SK-N-SH (cell line): ENCODE data around the gene NF2.

ENCODE experiments used
- CHD2 ChIP-seq: fragments of 150-350 bp; IDR thresholded peaks from 2 replicates; pipeline ENCODE4 v1.6.1; 2018; ENCODE audit warnings: low read length; ENCODE audit not compliant: partially characterized antibody
- FOXM1 ChIP-seq: IDR thresholded peaks from 2 replicates; pipeline ENCODE4 v1.4.0; 2012; ENCODE audit warnings: low read depth, mild to moderate bottlenecking
- TF ChIP-seq, protein P1 (sequence below): fragments of 200-600 bp; sonication (generic); IDR thresholded peaks from 2 replicates; pipeline ENCODE4 v1.6.1; 2017; ENCODE audit warnings: antibody characterized with exemption, mild to moderate bottlenecking, moderate library complexity

DNA sequence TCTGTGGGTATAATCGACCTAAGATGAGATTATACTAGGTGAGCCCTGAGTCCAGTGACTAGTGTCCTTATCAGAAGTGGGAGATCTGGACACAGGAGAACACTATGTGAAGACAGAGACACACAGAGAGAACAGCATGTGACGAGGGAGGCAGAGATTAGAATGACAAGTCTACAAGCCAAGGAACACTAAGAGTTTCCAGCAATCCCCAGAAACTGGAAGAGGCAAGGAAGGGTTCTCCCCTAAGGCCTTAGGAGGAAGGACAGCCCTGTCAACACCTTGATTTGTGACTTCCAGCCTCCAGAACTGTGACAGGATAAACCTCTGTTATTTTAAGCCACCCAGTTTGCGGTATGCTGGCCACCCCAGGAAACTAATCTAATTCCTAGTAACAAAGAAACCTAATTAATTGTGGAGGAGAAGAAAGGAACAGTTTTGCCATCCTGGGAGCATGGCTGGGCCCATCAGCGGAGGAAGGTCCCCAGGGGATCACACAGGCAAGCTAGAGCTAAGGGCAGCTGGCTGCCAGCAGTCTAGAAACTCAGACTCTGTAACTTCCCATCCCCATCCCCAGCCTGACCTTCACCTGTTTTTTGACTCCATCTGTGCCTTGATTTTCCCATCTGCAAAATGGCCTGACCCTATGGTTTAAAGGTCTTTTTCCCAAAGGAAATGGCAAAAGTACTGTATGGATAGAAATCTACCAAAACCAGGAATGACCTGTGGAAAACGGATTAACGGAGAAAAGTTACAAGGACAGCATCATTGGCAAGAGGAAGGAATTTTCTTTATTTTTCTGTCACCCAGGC lies 39.6 kb upstream of the NF2 start:
- no peak for TF ChIP-seq CHD2
- TF ChIP-seq, protein P1, sequence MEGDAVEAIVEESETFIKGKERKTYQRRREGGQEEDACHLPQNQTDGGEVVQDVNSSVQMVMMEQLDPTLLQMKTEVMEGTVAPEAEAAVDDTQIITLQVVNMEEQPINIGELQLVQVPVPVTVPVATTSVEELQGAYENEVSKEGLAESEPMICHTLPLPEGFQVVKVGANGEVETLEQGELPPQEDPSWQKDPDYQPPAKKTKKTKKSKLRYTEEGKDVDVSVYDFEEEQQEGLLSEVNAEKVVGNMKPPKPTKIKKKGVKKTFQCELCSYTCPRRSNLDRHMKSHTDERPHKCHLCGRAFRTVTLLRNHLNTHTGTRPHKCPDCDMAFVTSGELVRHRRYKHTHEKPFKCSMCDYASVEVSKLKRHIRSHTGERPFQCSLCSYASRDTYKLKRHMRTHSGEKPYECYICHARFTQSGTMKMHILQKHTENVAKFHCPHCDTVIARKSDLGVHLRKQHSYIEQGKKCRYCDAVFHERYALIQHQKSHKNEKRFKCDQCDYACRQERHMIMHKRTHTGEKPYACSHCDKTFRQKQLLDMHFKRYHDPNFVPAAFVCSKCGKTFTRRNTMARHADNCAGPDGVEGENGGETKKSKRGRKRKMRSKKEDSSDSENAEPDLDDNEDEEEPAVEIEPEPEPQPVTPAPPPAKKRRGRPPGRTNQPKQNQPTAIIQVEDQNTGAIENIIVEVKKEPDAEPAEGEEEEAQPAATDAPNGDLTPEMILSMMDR, result no peak
- no peak for TF ChIP-seq FOXM1
